HG02588 (cell line): ENCODE data around the gene C1QTNF2.

Source experiments
- ATAC-seq: cut with Tn5 transposase; IDR thresholded peaks from one replicate; pipeline ENCODE4 v1.9.1; 2021; ENCODE audit warnings: mild to moderate bottlenecking, moderate library complexity; ENCODE audit not compliant: unreplicated experiment

C1QTNF2 gene

DNA sequence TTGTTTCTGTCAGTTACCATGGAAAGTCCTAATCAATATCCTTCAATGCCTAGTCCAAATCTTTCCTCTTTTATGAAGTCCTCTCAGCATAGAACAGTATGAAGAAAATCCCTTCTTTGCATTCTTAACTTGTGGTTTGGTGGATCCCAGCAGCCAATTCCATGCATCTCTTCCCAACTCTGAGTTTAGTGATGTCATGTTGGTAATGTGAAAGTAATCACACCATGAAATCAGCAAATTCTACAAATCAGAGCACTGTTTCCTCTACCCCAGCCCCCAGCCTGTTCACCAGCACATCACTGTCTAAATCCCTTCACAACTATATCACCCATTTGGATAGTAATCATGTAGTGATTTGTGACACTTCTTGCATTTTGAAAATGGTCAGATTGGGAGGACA is 4.7 kb upstream of the C1QTNF2 start:
- no peak for ATAC-seq

DNA sequence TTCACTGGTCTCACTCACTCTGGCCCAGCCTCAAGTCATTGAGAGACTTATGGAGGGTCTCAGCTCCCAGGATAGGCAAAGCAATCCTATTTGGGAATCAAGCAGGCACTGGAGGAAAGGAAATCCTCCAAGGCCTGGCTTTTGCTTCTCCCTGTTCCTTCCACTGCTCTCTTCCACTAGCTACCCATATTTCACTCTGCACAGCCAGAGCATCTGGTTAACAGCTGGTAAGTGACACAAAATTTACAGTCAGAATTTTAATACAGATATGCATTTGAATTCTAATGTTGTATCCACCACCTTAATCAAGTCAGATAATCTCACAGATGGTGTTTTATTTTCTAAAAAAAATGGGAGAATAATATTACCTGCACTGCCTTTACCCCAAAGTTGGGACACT is 868 bp upstream of the C1QTNF2 start:
- ATAC-seq, result no peak

DNA sequence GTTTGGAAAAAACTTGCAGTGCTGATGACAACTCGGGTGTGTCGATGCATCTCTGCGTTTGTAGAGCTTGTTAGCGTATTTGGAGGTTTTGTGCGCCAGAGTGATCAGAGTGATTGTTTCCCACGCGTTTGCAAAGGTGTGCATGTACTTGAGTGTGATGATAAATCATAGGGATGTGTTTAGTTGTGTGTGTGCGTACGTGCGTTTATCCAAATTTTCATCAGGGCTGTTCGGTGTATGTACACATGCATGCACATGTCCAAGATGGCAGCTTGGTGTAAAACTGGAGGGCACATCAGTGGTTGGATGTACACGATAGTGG is 248 bp upstream of the C1QTNF2 start:
- no peak for ATAC-seq

DNA sequence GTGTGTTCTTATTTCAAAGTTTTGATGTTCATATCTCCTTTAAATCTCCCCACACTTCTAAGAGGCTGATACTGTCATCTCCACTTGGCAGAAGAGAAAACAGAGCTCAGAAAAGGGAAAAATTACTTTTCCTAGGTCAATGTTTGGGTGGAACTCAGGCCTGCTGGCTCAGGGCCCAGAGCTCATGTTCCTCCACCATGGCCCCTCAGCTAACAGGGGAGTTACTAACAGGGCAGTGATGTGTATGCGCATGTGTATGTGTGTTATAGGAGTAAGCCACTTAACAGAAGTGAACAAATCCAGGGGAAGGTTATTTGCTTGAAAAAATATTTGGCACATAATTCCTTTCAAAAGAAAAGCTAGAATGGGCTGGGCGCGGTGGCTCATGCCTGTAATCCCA is 2.5 kb downstream of the C1QTNF2 start:
- ATAC-seq, result no peak

DNA sequence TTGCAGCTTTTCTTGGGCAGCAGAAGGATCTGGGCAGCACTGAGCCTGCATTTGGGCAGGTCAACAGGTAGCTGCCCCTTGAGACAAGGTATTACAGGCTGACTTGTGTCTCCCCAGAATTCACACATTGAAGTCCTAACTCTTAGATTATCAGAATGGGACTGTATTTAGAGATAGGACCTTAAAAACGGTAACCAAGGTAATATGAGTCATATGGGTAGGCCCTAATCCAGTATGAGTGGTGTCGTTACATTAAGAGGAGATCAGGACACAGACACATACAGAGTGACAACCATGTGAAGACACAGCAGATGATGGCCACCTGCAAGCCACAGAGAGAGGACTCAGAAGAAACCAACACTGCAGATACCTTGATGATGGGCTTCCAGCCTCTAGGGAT is 3.2 kb downstream of the C1QTNF2 start:
- ATAC-seq, result no peak

DNA sequence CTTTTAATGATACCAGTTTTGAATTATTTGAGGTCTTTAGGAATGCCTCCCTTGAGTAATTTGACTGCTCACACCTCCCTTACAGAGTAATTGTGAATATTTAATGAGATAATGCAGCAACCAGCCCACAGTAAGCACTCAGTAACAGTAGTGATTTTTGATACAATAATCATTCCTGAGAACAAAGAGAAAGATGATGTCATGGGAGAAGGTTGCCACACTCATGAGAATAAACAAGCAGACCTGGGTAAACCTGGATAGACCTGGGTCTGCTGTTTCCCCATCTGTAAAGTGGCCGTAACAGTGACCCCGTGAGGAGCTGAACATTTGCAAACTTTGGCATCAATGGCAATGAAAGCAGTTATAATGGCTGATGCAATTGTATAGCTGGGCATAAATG is 4.2 kb downstream of the C1QTNF2 start:
- no peak for ATAC-seq

DNA sequence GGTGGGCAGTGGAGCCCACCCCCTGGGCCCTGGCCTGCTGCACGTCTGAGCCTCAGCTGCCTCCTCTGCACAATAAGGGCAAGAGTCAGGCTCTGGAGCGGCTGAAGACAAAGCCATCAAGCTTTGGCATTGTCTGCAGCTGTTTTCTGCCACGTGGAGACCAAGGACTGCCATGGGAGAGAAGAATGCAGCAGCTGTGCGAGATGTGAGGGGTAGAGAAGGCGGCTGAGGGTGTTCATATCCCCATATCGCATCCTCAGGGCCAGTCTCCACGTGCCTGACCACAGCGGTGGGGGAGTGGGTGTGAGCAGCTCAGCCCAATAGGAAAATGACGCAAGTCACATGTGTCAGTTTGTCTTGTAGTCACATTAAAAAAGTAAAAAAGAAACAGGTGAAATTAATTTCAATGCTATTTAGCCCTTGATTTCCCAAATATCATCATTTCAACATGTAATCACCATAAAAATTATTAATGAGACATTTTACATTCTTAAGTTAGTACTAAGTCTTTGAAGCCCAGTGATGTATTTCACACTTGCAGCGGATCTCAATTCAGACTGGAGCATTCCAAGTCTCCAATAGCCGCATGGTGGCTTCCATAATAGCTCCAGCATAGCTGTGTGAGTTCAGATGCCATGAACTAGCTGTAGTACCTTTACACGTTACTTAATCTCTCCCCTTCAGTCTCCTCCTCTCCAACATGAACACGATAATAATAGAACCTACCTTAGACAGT is 6.6 kb downstream of the C1QTNF2 start:
- ATAC-seq, result no peak

DNA sequence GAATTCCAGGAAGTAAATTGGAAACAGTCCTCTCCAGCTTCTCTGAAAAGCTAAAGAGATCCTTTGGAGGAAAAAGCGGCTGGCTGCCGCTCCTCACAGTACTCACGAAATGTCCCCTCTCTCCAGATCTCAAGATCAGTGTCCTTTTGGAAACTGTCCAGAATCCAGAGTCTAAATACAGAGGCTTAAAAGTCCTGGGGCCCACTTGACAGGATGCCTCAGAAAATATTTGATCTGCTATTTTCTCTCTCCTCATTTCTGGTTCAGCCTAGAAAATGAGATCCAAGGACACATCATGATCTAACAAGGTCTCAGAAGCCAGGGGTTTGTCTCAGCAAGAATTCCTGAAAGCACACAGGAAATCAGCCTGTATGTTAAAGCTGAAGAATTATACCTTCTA is 7.2 kb downstream of the C1QTNF2 start:
- ATAC-seq, result no peak

DNA sequence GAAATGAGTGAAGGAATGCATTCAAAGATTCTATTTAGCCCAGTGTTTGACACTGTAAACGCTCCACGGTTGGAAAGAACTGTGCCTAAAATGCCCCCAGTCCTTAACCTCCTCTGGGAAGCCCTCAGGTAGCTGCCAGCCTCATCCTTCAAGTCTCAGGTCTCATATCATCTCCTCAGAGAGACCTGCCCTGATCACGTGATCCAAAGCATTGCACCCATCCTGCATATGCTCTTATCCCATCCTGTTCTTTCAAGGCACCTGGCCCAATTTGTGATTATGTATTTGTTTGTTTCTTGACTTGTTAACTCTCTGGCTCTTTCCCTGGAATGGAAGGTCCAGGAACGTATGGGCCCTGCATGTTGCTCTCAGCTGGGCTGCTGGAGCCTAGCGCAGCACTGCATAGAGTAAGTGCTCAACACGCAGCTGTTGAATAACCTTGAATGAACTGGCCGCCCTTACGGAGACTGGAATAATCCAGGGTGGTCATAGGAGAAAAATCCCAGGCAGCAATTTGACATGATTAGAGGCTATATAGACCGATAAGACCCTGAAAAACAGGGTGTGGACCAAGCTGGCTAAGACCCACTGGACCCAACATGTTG is 8.7 kb downstream of the C1QTNF2 start:
- ATAC-seq, result no peak

DNA sequence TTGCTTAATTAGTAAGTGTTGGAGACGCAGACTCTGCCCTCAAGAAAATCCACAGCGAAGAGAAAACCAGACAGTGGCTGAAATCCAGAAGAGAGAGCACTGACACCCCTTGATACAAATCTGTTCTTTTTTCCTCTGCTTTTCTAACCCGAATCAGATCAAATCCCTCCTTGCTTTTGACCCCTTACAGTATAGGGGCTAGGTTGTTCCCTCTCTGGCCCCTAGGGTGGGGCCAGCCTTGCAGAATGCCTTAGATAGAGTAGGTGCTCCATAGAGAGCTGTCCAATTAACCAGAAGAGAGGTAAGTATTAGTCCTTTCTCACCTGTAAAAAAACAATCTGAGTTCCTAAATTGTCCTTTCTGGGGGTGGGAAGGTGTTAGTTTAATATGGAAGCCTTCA is 10.1 kb downstream of the C1QTNF2 start:
- no peak for ATAC-seq

DNA sequence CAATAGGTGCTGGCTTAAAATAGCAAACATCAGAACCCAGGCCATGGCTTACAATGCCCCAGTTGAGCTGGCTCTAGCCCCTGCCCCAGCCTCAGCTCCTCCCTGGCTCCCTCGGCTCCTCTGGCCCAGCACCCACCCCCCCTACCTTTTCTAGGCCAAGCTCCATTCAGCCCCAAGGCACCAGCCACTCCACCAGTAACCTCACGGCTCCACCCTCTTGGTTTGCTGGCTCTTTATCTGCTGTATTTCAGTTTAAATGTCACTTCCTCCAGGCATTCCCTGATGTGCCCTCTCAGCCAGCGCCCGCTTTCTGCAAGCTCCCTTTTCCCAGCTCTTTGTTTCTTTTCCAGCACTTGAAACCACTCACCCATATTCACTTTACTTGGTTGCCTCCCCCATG is 10.6 kb downstream of the C1QTNF2 start:
- ATAC-seq, result no peak

DNA sequence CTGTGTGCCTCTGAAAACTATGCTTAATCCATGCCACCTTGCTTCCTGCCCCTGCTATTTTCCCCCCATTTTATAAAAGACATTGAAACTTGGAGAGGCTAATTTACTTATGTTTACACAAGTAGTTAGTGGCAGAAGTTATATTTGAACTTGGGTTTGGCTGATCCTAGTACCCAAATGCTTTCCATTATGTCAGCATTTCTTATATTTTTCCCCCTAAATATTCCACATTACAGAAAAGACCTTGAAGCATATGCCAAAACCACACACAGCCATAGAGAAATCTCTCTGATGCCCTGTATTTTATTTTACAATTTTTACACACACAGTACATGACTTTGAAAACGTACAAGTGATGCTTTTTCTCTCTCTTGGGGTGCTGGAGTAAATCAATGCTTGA is 11.2 kb downstream of the C1QTNF2 start:
- ATAC-seq, result no peak

DNA sequence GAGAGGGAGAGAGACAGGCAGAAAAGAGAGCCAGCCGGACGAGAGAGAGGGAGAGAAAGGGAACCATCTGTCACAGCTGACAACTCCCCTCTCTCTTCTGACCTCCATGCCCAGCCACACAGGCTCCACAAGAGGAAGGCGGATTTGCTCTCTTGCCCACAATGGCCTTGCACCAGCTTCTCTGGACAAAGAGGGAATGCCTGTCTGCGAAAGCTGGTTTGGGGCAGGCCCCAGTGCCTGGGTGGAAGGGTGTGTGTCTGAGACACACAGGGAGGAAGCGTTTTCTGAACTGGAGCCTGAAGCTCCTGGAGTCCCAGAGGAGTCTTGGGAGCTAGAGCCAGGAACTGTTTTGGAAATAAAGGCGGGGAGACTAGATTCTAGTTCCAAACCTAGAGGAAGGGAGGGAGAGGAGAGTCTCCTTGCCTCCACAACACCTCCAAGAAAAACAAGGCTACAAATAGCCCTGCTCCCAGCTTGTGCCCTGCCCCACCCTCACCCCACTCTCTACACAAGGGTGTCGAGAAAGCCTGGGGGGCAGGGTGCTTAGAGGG is 12.5 kb downstream of the C1QTNF2 start:
- no peak for ATAC-seq

DNA sequence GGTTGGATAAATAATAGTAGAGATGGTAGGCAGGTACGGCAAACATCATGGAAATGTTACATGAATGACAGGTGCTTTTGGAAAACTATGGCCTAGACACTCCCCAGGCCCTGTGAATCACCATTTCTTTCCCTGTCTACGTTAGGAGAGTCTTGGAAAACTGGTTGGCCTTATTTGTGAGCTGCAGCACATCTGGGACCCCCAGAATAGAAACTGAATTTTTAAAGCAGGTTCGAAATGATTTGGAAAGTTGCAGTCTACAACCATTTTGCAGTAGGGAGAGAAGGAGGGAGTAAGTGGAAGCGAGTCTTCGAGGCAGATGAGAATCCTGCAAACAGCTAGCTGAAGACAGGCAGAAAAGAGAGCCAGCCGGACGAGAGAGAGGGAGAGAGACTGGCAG is 13.0 kb downstream of the C1QTNF2 start:
- no peak for ATAC-seq

DNA sequence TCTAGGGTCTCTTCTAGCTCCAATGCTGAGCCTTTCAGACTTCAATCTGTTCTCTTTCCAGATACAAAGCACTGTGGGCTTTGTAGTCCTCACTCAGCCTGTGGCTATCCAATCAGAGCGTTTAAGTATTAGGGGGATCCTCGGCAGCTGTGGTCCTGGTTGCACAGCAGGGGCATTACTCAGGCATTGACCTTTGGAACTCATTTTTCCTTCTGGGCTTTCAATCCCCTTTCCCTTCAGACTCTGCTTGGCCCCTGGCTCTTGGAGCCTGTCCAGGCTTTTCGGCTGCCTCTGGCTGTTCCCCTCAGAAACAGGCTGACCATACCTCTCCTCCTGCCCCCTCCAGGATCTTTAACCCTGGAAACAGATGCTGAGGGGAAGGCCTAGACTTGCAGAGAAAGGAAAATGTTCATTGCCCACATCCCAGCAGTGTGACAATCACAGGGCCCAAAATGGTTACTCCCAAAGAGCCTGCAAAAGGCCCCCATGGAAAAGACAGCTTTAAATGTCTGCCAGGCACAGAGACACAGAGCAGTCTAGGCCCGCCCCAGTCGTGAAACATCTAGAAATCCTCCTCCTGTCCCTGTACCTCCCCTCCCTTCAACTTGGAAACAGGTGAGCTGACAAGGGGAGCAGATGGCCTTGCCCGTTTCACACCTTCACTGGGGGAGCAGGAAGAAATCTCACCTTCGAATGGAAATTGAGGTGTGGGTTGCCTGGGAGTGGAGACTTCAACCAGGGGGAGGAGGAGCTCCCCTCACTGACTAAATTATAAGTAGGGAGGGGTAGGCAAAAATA is 13.7 kb downstream of the C1QTNF2 start:
- ATAC-seq, result no peak

DNA sequence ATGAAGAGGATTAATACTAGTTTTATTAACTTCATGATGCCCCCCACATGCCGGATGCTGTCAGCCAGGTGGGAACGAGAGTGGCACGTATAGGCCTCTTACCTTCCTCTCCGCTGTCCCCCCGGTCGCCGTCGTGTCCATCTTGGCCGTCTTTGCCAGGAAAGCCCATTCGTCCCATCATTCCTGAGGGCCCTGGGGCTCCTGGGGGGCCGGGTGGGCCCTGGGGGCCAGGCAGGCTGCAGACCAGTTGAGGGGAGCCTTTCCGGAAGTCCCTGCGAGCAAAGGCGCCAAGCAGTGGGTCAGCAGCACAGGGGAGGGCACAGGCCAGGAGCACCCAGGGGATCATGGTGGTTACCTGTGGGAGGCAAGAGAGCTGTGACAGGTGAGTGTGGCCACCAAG is 15.8 kb downstream of the C1QTNF2 start:
- no peak for ATAC-seq

DNA sequence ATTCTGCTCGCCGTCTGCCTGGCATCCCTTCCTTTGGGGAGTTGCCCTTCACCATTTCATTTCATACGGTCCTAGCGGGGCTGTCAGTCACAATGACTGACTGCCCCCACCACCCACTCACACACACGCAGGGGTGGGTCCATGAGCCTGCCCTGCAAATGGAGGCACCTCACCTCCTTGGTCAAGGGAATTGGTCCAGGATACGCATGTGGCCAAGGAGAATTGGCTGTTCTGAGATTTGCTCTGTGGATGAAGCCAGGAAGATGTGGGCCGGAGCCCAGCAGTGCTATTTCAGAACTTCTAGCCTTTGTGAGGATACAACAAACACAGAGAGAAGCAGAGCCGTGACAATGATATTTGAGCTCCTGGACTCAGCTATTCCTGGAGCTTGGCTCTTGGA is 17.0 kb downstream of the C1QTNF2 start:
- ATAC-seq, result no peak

DNA sequence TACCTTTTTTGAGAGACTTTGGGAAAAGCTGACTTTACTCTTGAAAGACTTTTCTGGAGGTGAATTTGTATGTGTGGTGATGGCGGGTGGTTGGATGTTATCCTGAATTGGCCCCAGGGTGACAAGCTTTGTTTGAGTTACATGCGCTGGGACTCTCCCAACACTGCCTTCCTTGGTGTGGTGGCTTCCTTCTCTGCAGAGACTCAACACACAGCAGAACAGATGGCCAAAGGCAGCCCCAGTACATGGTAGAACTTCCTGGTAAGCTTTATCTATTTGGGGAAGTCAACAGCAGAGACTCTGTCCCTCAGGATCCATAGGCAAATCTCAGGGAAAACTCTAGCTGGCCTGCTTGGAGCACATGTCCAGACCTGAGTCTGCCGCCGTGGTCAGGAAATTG is 18.1 kb downstream of the C1QTNF2 start:
- ATAC-seq, result no peak

DNA sequence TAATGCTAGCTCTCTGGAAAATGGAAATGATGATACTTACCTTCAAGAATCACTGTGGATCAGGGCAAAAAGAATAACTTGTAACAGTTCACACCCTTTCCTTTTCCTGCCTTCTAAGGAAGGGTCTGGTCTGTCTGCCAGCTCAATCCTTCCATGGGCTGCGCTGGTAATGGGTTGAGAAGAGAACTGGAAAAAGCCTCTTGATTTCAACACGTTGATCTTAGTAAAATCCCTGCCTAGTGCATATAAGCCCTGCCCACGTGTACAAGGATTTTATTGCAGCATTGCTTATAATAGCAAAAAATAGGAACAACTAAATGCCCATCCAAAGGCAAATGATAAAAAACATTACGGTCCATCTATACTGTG is 20.5 kb downstream of the C1QTNF2 start:
- ATAC-seq, result no peak

DNA sequence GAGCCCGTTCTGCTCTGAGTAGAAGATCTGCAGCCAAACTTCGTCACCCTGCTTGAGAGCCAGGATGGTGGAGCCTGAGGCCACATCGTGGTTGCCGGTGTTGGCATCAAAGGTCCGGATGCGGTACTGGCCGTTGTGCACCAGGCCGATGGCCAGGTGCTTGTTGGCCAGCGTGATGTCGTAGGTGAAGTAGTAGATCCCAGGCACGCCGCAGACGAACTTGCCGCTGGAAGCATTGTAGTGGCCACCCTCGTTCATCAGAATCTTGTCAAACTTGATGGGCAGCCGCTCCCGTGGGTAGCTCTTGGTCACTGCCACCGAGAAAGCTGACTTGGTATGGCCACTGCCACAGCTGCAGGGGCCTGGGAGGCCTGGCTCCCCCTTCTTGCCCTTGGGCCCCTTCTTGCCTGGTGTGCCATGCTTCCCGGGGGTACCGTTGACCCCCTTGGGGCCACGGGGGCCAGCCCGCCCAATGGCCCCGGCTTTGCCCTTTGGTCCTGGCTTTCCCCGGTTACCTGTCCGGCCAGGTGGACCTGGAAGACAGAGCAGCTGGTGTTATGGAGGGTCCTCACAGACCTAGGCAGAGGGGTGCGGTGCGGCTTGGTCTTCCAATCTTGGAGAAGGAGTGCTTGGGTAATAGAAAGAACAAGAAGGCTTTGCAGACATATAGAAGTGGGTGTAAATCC is 21.0 kb downstream of the C1QTNF2 start:
- no peak for ATAC-seq

DNA sequence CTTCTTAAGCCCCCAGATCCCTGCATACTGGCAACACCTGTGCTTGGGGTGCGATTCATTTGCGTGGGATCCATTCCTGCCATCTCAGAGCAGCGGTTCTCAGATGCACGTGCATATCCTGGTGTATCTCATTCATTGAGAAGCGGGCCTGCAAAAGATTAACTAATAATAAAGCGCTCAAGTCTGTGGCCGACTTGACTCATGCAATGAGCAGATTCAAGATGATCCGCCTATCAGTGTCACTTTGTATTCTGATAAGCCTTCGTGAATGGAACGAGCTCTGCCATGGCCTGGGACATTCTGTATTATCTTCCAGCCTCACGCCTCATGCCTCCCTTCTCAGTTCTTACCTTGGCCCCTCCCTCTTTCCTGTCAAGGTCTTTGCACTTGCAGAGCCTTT is 22.3 kb downstream of the C1QTNF2 start:
- ATAC-seq, result no peak

DNA sequence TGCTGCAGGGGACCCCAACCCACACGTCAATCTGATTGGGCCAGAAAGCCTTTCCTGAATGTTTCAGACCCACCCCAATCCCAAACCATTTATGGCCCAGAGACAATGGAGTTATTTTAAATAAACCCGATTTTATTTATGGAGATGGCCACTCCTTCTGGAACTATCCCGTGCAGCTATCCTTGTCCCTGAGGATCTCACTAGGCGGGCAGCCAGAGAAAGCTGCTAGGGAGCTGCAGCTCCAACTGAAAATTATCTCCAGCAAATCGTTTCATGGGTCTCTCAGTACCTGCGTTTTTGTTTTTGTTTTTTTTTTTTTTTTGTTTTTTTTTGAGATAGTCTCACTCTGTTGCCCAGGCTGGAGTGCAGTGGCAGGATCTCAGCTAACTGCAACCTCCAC is 23.0 kb downstream of the C1QTNF2 start:
- ATAC-seq, result no peak
